ENCODE results near the gene FAM107B.

Gene FAM107B

GRCh38 chr10:14617852-14618251, 156.8 kb downstream of the FAM107B start:
- H3K4me3 ChIP-seq (ENCODE audit: insufficient read depth, low read depth, low read length): no peak overlapping the region
- peaks cover 4% of the 10 kb centered on the region for H3K4me1 ChIP-seq (ENCODE audit: control insufficient read depth, insufficient read depth, low read length)
- no peaks in the 10 kb centered on the region for H3K36me3 ChIP-seq (ENCODE audit: control insufficient read depth, insufficient read depth, low read length)
- WGBS, 2 experiments: 80 to 95% methylated on average over 2 to 4 of the region's 4 CpGs
- no peak overlapping the region for H3K27ac ChIP-seq (ENCODE audit: insufficient read depth, low read depth, low read length, poor library complexity, severe bottlenecking)
- H3K27me3 ChIP-seq (ENCODE audit: control insufficient read depth, insufficient read depth, low read length, poor library complexity, severe bottlenecking): no peaks in the 10 kb centered on the region
- H3K9me3 ChIP-seq (ENCODE audit: control insufficient read depth, low read length): no peaks in the 10 kb centered on the region

GRCh38 chr10:14616955-14617730, 157.6 kb downstream of the FAM107B start:
- Histone ChIP-seq H3K4me3 (ENCODE audit: insufficient read depth, low read depth, low read length) (no peak overlapping the region), H3K4me1 (ENCODE audit: control insufficient read depth, insufficient read depth, low read length) (peaks cover 4% of the 10 kb centered on the region), H3K9me3 (ENCODE audit: control insufficient read depth, low read length) (no peaks in the 10 kb centered on the region), H3K36me3 (ENCODE audit: control insufficient read depth, insufficient read depth, low read length) (no peaks in the 10 kb centered on the region), H3K27me3 (ENCODE audit: control insufficient read depth, insufficient read depth, low read length, poor library complexity, severe bottlenecking) (no peaks in the 10 kb centered on the region), H3K27ac (ENCODE audit: insufficient read depth, low read depth, low read length, poor library complexity, severe bottlenecking) (no peak overlapping the region)
- 79 to 85% methylated on average over 5 of the region's 5 CpGs for WGBS, 2 experiments

GRCh38 chr10:14616465-14616864, 158.2 kb downstream of the FAM107B start:
- H3K9me3 ChIP-seq (ENCODE audit: control insufficient read depth, low read length): no peaks in the 10 kb centered on the region
- H3K27me3 ChIP-seq (ENCODE audit: control insufficient read depth, insufficient read depth, low read length, poor library complexity, severe bottlenecking): no peaks in the 10 kb centered on the region
- 48 to 61% methylated on average over 2 of the region's 2 CpGs for WGBS, 2 experiments
- no peaks in the 10 kb centered on the region for H3K36me3 ChIP-seq (ENCODE audit: control insufficient read depth, insufficient read depth, low read length)
- H3K27ac ChIP-seq (ENCODE audit: insufficient read depth, low read depth, low read length, poor library complexity, severe bottlenecking): no peak overlapping the region
- H3K4me3 ChIP-seq (ENCODE audit: insufficient read depth, low read depth, low read length): no peak overlapping the region
- peaks cover 4% of the 10 kb centered on the region for H3K4me1 ChIP-seq (ENCODE audit: control insufficient read depth, insufficient read depth, low read length)

GRCh38 chr10:14613588-14613920, 161.1 kb downstream of the FAM107B start:
- Histone ChIP-seq H3K4me1 (ENCODE audit: control insufficient read depth, insufficient read depth, low read length) (peaks cover 4% of the 10 kb centered on the region), H3K27ac (ENCODE audit: insufficient read depth, low read depth, low read length, poor library complexity, severe bottlenecking) (no peak overlapping the region), H3K4me3 (ENCODE audit: insufficient read depth, low read depth, low read length) (no peak overlapping the region), H3K27me3 (ENCODE audit: control insufficient read depth, insufficient read depth, low read length, poor library complexity, severe bottlenecking) (no peaks in the 10 kb centered on the region), H3K9me3 (ENCODE audit: control insufficient read depth, low read length) (no peaks in the 10 kb centered on the region), H3K36me3 (ENCODE audit: control insufficient read depth, insufficient read depth, low read length) (no peaks in the 10 kb centered on the region)
- WGBS, 2 experiments: 92% methylated on average over 4 of the region's 4 CpGs

GRCh38 chr10:14612873-14613587, 161.7 kb downstream of the FAM107B start:
- Histone ChIP-seq H3K4me3 (ENCODE audit: insufficient read depth, low read depth, low read length) (no peak overlapping the region), H3K36me3 (ENCODE audit: control insufficient read depth, insufficient read depth, low read length) (no peaks in the 10 kb centered on the region), H3K27ac (ENCODE audit: insufficient read depth, low read depth, low read length, poor library complexity, severe bottlenecking) (no peak overlapping the region), H3K9me3 (ENCODE audit: control insufficient read depth, low read length) (no peaks in the 10 kb centered on the region), H3K4me1 (ENCODE audit: control insufficient read depth, insufficient read depth, low read length) (peaks cover 4% of the 10 kb centered on the region), H3K27me3 (ENCODE audit: control insufficient read depth, insufficient read depth, low read length, poor library complexity, severe bottlenecking) (no peaks in the 10 kb centered on the region)
- WGBS, 2 experiments: 91 to 92% methylated on average over 14 to 15 of the region's 15 CpGs

GRCh38 chr10:14611968-14612693, 162.6 kb downstream of the FAM107B start:
- Histone ChIP-seq H3K4me1 (ENCODE audit: control insufficient read depth, insufficient read depth, low read length) (peaks cover 4% of the 10 kb centered on the region), H3K27me3 (ENCODE audit: control insufficient read depth, insufficient read depth, low read length, poor library complexity, severe bottlenecking) (no peaks in the 10 kb centered on the region), H3K36me3 (ENCODE audit: control insufficient read depth, insufficient read depth, low read length) (no peaks in the 10 kb centered on the region), H3K27ac (ENCODE audit: insufficient read depth, low read depth, low read length, poor library complexity, severe bottlenecking) (no peak overlapping the region), H3K4me3 (ENCODE audit: insufficient read depth, low read depth, low read length) (no peak overlapping the region), H3K9me3 (ENCODE audit: control insufficient read depth, low read length) (no peaks in the 10 kb centered on the region)
- WGBS, 2 experiments: 42 to 50% methylated on average over 2 of the region's 2 CpGs

GRCh38 chr10:14609178-14609577, 165.5 kb downstream of the FAM107B start:
- no peak overlapping the region for H3K4me3 ChIP-seq (ENCODE audit: insufficient read depth, low read depth, low read length)
- no peak overlapping the region for H3K27ac ChIP-seq (ENCODE audit: insufficient read depth, low read depth, low read length, poor library complexity, severe bottlenecking)
- H3K36me3 ChIP-seq (ENCODE audit: control insufficient read depth, insufficient read depth, low read length): no peaks in the 10 kb centered on the region
- H3K9me3 ChIP-seq (ENCODE audit: control insufficient read depth, low read length): no peaks in the 10 kb centered on the region
- no peaks in the 10 kb centered on the region for H3K4me1 ChIP-seq (ENCODE audit: control insufficient read depth, insufficient read depth, low read length)
- H3K27me3 ChIP-seq (ENCODE audit: control insufficient read depth, insufficient read depth, low read length, poor library complexity, severe bottlenecking): peaks cover 16% of the 10 kb centered on the region
- WGBS, 2 experiments: 87 to 94% methylated on average over 1 of the region's 1 CpG

GRCh38 chr10:14608381-14609001, 166.2 kb downstream of the FAM107B start:
- H3K27me3 ChIP-seq (ENCODE audit: control insufficient read depth, insufficient read depth, low read length, poor library complexity, severe bottlenecking): peaks cover 17% of the 10 kb centered on the region
- H3K27ac ChIP-seq (ENCODE audit: insufficient read depth, low read depth, low read length, poor library complexity, severe bottlenecking): no peak overlapping the region
- no peaks in the 10 kb centered on the region for H3K9me3 ChIP-seq (ENCODE audit: control insufficient read depth, low read length)
- no peaks in the 10 kb centered on the region for H3K36me3 ChIP-seq (ENCODE audit: control insufficient read depth, insufficient read depth, low read length)
- H3K4me3 ChIP-seq (ENCODE audit: insufficient read depth, low read depth, low read length): no peak overlapping the region
- 79 to 97% methylated on average over 4 of the region's 4 CpGs for WGBS, 2 experiments
- no peaks in the 10 kb centered on the region for H3K4me1 ChIP-seq (ENCODE audit: control insufficient read depth, insufficient read depth, low read length)

- Histone ChIP-seq H3K4me3 (ENCODE audit: insufficient read depth, low read depth, low read length) (no peak overlapping the region), H3K9me3 (ENCODE audit: control insufficient read depth, low read length) (no peaks in the 10 kb centered on the region), H3K4me1 (ENCODE audit: control insufficient read depth, insufficient read depth, low read length) (peaks cover 7% of the 10 kb centered on the region), H3K36me3 (ENCODE audit: control insufficient read depth, insufficient read depth, low read length) (no peaks in the 10 kb centered on the region), H3K27me3 (ENCODE audit: control insufficient read depth, insufficient read depth, low read length, poor library complexity, severe bottlenecking) (peaks cover 31% of the 10 kb centered on the region), H3K27ac (ENCODE audit: insufficient read depth, low read depth, low read length, poor library complexity, severe bottlenecking) (no peak overlapping the region)
- WGBS, 2 experiments: 85 to 95% methylated on average over 2 of the region's 2 CpGs
Measured at GRCh38 chr10:14606633-14607032, 168.1 kb downstream of the FAM107B start.
